Measurements from ENCODE around the gene RNF207.

RNF207 gene

DNA sequence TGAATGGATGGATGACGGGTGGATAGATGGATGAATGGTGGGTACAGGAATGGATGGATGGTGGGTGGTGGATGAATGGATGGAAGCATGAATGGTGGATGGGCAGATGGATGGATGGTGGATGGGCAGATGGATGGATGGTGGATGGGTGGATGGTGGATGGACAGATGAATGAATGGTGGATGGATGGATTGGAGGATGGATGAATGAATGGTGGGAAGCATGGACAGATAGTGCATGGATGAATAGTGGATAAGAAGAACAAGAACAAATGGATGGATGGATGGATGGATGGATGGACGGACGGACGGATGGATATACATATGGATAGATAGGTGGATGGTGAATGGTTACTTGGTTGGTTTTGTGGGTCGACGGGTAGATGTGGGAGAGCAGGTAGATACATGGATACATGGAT, 30.5 kb upstream of the RNF207 start:
- no peak for DNase-seq

DNA sequence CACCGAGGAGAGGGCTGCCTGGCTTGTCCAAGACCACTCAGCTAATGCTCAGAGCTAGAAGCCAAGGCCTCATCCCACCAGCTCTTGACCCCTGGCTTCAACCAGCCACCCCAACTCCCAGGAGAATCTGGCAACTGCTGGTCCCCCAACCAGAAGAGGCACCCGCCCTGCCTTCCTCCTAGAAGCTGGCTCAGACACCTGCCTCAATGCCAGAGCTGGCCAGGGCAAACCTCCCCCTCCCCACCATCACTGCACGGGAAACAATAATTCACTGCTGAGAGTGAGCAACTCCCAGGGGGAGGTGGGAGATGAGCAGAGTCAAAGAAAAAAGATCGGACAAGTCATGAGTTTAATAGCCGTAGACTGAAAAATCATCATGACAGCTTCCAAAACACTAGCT, 29.1 kb upstream of the RNF207 start:
- no peak for DNase-seq

DNA sequence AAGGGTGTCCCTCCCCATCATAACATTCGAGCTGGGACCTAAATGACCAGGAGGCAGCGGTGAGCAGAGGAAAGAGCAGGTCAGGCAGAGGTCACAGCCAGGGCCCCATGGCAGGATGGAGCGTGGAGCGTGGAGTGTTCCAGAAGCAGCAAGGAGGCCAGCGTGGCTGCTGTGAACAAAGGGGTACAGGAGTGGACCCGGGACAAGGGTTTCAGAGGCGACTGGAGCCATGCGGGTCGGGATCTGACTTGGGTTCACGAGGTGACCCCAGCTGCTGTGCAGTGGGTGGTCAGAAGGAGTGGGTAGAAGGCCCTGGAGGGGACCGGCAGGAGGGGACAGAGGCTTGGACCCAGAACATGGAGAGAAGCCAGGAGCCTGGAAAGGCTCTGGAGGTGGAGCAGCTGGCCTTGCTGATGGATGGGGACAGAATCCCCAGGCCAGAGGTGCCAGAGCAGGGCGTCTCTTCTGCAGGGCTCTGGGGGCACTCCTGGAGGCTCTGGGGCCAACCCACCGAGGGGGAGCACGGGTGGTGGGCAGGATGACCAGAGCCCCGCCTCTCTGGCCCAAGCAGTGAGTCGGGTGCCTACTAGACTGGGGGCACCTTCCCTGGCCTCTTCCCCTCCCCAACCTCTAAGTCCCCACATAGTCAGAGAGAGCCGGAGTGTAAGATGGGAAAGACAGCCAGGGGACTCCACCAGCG, 28.1 kb upstream of the RNF207 start:
- DNase-seq: no peak

DNA sequence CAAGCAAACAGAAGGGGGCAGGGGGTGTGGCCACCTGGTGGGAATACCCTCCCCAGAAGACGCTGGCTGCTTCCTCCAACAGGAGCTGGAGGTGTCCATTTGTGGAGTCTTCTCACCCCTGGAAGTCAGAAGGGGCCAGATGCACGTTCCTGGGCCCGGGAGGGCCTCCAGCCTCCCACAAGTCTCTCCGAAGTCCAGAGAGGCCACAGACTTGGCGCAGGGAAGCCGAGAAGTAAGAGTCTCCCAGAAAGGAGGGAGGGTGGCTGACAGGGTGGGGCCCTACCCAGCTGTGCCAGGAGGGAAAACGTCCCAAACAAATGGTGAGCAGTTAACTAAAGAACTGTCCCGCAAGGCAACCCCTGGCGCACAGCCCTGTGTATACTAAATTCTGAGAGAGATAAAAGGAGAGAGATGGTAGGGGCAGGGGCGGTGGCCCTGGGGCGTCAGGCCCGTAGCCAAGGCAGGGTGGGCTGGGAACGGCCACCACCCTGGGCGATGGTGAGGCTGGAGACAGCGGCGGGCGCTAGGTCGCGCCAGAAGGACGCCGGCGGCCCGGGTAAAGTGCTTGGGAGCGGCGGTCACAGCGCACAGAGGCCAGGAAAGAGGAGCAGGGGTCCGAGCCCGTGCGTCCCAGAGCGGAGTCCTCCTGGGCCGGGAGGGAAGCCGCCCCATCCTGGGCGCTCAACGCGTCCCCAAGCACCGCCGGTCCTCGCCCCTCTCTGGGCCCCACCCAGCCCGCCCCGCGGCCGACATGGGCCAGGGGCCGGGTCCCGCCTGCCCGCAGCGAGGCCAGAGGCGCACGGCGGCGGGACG, 27.0 kb upstream of the RNF207 start:
- DNase-seq: no peak

DNA sequence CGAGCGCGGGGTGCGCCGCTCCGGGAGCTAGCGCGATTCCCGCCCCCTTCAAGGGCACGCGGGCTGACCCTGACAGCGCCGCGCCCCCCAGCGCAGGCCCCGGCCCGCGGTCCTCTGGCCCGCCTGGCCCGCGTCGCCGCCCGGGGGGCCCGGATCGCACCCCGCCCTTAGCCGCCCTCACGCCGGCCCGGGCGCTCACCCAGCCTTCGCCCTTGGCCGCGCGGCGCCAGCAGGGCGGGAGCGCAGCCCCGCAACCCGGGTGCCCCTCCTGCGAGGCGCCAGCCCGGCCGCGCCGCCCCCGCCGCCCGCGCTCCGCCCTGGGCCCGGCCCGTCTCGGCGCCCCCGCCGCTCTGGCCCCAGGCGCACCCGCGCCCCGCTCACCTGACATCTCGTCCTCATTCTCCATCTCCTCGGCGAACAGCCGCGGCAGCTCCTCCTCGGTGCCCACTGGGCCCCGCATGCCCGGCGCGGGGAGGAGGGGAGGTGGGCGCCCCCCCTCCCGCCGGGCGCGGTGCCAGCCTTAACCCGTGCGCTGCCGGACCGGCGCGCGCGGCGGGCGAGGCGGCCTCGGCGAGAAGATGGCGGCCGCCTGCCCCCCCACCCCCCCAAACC, 26.2 kb upstream of the RNF207 start:
- DNase-seq: no peak

DNA sequence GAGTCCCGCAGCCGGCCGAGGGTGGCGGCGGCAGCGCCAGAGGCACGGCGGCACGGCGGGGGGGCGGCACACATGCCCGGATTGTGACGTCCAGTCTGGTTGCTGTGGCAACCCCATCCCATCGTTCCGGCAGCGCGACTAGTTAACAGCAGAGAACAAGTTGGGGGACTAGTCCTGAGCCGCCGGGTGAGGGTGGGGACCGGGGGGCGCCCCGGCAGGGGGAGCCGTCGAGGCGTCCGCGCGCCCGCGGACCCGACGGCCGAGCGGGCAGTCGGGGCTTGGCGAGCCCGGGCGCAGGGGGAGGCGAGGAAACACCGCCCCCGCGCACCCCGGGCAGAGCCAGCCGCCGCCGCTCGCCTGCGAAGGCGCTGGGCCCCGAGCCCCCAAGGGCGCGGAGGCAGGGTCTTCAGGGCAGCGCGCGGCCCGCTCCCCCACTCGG, 25.6 kb upstream of the RNF207 start, which contains the start of gene CHD5:
CHD5 (minus strand) TSS at position 54 of the 439 bp plus-strand sequence. CDS start 298 bp downstream, outside the sequence.
- DNase-seq: no peak

DNA sequence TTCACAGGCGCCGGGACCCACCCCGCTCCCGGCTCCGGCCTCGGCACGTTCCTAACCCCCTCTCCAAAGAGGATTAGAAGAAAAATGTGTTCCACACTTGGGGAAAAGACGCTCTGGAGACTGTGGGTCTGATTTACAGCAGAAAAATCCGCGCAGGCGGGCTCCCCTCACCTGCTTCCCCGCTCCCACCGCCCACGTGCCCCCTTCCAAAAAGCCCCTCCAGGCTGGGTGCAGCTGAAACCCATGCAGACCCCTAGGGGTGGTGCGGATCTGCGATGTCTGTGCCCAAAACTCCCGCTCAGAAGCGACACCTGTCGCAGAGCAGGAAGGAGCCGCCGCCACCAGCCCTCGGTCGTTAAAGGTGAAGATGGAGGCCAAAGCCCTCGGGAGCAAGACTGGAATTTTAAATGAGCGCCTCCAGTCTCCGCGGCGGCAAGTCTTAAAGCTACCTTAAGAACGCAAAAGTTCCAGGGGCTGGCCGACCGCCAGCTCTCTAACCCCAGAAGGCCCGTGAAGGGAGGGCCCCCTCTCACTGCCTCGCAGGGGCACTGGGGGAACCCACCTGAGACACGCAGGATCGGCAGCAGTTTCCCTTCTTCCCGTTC, 25.1 kb upstream of the RNF207 start:
- no peak for DNase-seq

DNA sequence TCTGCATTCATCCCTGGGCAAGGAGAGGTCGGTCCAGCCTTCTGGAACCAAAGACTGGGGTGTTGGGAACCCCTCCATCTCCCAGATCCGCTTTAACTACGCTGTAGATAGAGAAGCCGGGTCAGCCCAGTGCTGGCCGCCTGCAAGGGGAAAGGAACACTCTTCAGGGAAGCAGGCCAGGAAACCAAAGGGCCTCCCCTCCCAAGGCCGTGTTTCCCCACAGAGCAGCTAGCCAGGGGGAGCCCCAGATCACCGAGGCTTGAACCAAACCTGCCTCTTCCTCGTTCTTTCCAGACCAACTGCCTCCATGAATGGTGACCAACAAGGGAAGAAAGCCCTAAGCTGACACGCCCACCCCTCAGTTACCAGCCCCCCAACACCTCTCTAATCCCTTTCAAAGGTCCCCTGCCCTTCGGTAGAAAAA, 24.6 kb upstream of the RNF207 start:
- no peak for DNase-seq

DNA sequence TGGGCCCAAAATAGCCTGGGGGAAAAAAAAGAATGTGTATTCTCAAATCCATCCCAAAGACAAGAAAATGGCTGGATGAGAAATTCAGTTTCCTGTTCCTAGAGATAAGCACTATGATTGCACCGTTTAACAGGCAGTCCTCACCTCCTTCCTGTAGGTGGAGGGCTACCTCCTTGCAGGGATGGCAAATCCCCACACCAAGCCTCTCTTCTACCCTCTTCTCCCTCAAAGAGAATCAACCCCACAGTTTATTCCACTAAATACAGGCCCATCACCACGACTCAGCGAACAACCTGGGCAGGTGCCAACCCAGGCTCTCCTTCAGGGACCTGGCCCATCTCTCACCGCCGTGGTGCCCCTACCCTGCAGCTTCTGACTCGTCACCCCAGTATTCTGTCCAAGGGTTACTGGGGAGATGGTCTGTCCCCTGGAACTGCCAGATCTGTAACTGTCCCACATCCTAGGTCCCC, 22.4 kb upstream of the RNF207 start:
- DNase-seq: no peak

DNA sequence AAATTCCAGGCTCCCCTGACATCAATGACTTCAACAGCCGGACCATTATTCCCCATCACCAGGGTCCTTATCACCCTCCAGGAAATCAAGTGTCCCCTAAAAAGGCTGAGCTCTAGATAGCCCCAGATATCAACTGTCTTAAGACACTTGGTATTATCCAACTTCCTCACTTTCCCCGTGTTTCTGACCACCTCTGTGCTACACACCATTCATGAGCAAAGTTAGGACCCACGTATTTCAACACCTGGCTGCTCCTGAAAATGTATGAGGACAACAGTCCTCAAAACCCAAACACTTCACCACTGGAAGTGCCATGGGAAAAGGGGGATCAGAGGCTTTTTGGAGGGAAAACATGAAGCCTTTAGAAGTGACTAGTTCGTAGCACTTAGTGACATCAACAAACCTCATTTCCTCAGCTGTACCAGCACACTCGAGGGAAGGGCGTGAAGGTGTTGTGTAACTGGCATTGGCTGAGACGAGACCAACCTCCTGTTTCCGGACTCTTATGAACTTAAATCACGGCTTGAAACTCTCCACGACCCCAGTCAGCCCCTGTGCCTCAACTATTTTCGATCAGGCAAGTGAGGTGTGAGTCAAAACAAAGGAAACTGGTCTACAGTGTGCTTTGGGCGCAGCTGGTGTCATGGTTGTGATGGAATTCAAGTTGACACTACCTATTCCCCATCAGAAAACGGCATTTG, 21.7 kb upstream of the RNF207 start:
- no peak for DNase-seq

DNA sequence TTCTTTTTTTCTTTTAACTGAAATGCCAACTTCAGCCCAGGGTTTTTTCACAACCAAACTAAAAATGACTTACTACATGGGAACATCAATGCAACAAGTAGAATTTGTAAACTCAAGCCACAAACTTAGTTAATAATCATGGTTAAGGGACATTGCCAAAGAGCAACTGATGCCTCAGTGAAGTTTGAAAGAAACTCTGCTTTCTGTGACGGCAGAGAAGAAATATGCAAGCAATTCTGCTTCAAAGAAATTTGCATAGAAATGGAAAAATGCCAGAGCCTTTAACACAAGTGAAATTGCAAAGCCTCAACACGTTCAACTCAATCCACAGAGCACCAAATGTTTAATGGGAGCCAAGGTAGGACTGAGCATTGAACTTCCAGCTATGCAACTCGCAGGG, 20.8 kb upstream of the RNF207 start:
- peak; percentile 65 for DNase-seq

DNA sequence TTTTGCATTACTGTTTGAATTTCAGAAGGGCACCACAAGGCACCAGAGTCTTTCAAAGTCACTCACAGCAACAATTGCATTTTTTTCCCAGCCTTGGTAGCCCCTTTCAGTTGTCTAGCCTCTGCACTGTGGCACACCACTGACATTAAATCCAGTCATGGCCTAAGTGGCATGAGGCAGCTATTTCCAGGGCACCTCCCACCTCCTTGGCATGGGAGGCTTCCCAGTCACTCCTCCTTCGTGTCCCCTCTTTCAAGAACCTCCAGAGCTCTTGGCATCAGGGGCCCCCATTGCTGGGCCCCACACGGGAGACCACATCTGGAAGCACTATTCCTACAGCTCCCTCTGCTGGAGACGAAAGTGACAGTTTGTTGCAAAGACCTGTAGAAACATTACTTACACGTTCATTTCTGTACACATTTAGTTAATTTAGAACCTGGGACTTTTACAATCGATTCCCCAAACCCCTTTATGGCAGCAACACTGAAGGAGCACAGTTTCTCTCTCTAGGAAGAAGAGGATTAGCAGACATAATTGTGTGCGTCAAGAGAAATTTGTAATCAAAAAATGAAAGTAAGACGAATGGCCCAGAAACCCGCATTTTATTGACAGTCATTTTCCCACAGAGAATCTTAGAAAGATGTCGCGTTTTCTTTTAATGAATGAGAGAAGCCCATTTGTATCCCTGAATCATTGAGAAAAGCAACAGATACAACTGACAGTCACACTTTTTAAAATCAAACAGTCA, 20.1 kb upstream of the RNF207 start:
- no peak for DNase-seq

DNA sequence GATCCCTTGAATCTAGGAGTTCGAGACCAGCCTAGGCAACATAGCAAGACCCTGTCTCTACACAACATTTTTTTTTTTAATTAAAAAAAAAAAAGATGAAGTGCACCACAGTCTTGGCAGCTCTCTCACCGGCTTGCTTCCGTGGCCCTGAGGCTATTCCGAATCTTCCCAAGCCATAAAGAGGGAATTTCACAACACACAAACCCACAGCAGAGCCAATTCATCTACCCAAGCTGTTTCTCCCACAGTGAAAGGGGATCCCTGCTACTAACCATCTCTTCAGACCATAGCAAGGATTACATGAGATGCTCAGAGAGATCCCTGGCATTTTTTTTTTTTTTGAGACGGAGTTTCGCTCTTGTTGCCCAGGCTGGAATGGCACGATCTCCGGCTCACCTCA, 17.5 kb upstream of the RNF207 start:
- no peak for DNase-seq

DNA sequence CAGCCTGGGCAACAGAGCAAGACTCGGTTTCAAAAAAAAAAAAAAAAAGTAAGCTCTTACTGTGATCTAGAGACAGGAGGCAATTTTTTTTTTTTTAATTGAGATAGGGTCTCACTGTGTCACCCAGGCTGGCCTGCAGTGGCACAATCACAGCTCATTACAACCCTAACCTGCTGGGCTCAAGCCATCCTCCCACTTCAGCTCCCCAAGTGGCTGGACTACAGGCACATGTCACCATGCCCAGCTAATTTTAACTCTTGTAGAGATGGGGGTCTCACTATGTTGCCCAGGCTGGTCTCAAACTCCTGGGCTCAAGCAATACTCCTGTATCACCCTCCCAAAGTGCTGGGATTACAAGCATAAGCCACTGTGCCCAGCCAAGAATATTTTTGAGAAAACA, 14.0 kb upstream of the RNF207 start:
- DNase-seq: no peak

DNA sequence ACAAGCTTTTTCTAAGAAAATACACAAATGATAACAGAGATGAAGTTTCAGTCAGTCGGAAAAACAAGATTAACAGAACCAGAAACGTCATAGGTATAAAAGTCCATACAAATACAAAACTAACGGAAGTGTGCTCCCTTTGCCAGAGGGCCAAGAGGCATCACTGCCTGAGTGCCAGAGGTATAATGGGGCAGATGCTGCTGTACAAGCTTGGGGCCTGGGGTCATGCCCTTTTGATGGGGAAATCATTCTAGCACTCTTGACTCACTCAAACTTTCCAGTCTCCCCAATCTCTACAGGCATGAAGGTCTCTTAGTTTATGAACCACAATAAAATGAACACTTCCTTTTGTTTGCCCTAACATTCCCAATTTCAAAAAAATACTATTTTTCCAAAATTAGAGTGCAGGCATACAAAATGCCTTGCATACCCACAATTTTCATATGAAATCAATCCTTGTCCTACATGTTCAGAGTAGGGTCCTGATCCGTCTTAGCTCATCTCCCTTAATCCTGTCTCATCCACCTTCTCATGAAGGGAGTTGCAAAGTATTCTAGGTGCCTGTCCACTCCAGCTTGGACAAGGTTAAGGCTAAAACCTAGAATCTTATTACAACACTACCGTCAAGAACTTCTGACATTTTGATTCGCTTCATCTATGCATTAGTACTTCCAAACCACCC, 8.0 kb upstream of the RNF207 start:
- DNase-seq: no peak

DNA sequence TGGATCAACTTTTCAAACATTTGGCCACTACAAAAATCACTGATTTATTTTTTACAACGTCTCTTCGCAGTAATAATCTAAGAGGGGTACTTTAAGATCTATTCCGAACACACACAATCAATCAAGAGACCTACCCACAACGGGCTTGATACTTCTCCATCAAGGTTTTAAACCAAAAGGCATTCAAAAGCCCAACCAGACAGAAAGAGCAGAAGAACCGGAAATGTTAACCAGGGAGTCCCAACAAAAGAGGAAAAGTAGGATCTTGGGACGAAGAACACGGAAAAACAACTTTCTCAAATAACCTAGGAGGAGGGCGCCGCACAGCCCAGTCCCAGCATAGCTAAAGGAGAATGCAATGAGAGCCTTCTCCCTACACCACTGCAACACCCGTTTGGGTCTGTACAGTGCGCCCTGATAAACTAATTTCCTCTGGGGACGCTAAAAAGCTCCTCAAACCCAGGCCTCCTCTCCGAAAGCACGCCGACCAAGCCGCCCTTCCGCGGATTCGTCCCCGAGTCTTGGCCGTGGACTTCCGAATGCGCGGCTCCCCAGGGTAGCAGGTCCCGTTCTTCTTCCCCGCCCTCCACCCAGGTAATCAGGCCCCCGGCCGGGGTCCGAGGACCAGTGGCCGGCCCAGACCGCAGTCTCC, 7.1 kb upstream of the RNF207 start:
- DNase-seq: no peak

DNA sequence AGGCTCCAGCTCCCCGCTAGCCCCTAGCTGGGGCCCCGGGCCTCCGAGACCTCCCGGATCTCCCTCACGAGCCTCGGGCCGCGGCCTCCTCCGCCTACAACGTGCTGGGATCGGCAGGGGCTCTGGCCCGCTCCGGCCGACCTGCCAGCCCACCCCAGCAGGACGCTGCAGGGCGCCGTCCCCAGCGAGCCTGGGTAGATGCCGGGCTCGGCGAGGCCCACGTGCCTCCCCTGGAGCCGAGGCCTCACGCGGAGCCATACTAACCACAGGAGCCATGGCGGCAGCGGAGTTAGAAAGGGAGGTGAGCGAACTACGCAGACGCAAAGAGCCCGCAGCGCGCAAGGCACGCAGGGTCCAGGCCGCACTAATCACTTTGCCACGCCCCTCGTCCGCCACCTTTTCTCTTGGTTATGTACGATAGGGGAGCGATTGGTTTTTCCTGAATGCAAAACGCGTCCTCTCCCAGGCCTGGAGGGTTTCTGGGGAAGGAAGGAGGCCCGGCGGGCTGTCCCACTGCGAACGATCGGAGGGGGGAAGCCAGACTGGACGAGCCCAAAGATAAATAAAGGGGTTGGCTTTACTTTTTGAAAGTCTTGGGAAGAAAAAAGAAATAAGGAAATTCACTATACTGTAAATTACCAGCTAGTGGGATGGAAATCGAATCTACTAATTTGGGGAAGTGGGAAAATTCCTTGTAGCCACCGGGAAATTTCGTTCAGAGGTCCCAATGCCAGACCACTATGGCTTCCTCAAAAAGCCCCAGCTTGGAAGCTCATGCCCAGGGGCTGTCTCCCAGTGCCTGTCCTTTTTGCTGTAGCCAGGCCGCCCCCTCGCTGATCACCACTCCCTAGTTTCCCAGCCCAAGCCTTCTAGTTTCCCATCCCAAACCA, 6.4 kb upstream of the RNF207 start, which contains the start of gene RPL22:
RPL22 (minus strand) TSS at position 298 of the 890 bp plus-strand sequence; CDS start at position 276, 22 bp downstream.
- DNase-seq: peak; percentile 97

DNA sequence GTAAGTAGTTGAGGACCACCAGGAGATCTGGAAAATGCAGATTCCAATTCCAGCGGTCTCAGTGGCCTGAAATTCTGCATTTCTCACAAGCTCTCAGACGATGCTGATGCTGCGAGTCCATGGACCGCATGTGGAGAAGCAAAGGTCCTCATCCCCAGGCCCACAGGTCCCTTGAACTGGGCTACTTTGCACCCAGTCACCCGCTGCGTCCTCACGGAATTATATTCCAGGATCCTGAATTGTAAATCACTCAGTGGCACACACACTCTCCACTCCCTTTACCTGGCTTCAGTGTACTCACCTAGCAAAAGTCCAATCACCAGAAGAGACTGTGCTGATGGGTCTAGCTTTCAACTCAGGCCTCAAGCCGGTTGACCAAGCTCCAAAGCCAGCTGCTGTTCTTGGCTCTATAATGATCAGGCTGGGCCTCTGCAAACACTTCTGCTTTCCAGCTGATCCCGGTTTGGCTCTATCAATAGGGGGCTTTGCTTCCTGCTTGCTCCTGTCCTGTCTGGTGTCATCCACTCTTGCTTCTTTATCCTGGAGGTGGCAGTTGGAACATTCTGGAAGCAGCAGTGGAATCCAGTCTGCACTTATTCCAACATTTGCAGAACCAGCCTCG, 5.6 kb upstream of the RNF207 start:
- DNase-seq: no peak

DNA sequence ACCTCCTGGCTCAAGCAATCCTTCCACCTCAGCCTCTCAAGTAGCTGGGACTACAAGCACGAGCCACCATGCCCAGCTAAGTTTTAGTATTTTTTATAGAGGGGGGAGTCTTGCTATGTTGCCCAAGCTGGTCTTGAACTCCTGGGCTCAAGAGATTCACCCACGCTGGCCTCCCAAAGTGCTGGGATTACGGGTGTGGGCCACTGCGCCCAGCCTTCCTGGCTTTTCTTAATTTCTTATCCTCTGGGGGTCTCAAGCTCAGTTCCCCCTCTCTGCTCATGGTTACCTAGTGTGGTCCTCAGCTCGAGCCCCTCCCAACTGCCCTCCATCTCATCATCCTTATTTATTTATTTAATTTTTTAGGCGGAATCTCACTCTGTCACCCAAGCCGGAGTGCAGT, 3.7 kb upstream of the RNF207 start:
- DNase-seq: no peak
